Neural progenitor cell (in vitro differentiated cells): ENCODE data around the gene AFF2. TPM values are rescaled to one million over a fixed set of nuclear protein-coding genes. Genes with fewer than 3 reads are reported as not detected.

Experiments used
- DNase-seq: peaks from one replicate; pipeline ENCODE4 v3.0.0-alpha.2; 2016; ENCODE audit warnings: low spot score
- H2AFZ ChIP-seq: fragments of 200-600 bp; sonication (generic); replicated peaks from 2 replicates; pipeline ENCODE4 v1.6.1; 2016; ENCODE audit warnings: antibody characterized with exemption
- H3F3A ChIP-seq: fragments of 200-600 bp; sonication (generic); 2 replicates; pipeline ENCODE4 v1.6.1; 2016; ENCODE audit warnings: antibody characterized with exemption, low read depth
- H3K27ac ChIP-seq: fragments of 200-600 bp; sonication (generic); 2 replicates; pipeline ENCODE4 v1.5.1; 2016; ENCODE audit warnings: mild to moderate bottlenecking
- H3K27me3 ChIP-seq: fragments of 200-600 bp; sonication (generic); 2 replicates; pipeline ENCODE4 v1.6.1; 2016; ENCODE audit warnings: mild to moderate bottlenecking, moderate library complexity
- H3K36me3 ChIP-seq: fragments of 200-600 bp; sonication (generic); 2 replicates; pipeline ENCODE4 v1.5.1; 2016
- H3K4me1 ChIP-seq: fragments of 200-600 bp; sonication (generic); 2 replicates; pipeline ENCODE4 v1.6.1; 2016; ENCODE audit warnings: mixed run types
- H3K4me2 ChIP-seq: fragments of 200-600 bp; sonication (generic); 2 replicates; pipeline ENCODE4 v1.6.1; 2016
- H3K4me3 ChIP-seq: fragments of 200-600 bp; sonication (generic); 2 replicates; pipeline ENCODE4 v1.5.1; 2016
- H3K79me2 ChIP-seq: fragments of 200-600 bp; sonication (generic); 2 replicates; pipeline ENCODE4 v1.6.1; 2016; ENCODE audit warnings: low read depth
- H3K9ac ChIP-seq: fragments of 200-600 bp; sonication (generic); 2 replicates; pipeline ENCODE4 v1.6.1; 2016
- H3K9me3 ChIP-seq: fragments of 200-600 bp; sonication (generic); 2 replicates; pipeline ENCODE4 v1.5.1; 2016; ENCODE audit warnings: low read depth
- H4K20me1 ChIP-seq: fragments of 200-600 bp; sonication (generic); 2 replicates; pipeline ENCODE4 v1.6.1; 2016; ENCODE audit warnings: low read depth
- H3K27ac Mint-ChIP-seq: 3 replicates; pipeline ENCODE4 v1.8.0; 2021; ENCODE audit warnings: mixed read lengths
- H3K27me3 Mint-ChIP-seq: 2 replicates; pipeline ENCODE4 v1.8.0; 2022; ENCODE audit warnings: low read depth, mild to moderate bottlenecking, inconsistent platforms, moderate library complexity, mixed read lengths; ENCODE audit not compliant: insufficient read depth
- H3K36me3 Mint-ChIP-seq: 3 replicates; pipeline ENCODE4 v1.8.0; 2021; ENCODE audit warnings: mixed read lengths
- H3K4me1 Mint-ChIP-seq: 3 replicates; pipeline ENCODE4 v1.8.0; 2021; ENCODE audit warnings: mixed read lengths
- H3K4me3 Mint-ChIP-seq: 3 replicates; pipeline ENCODE4 v1.8.0; 2021; ENCODE audit warnings: mild to moderate bottlenecking, moderate library complexity, mixed read lengths
- H3K9me3 Mint-ChIP-seq: 3 replicates; pipeline ENCODE4 v1.8.0; 2020; ENCODE audit warnings: mixed read lengths
- EZH2 ChIP-seq: fragments of 200-600 bp; sonication (generic); IDR thresholded peaks from 2 replicates; pipeline ENCODE4 v1.6.1; 2017; ENCODE audit warnings: antibody characterized with exemption, mild to moderate bottlenecking, moderate library complexity
- EZH2phosphoT487 ChIP-seq: fragments of 200-600 bp; sonication (generic); IDR thresholded peaks from 2 replicates; pipeline ENCODE4 v1.6.1; 2017; ENCODE audit warnings: antibody characterized with exemption
- total RNA-seq: library from RNA; depleted of rRNA; stranded (reverse); fragments of >200 nt; gene quantifications from 2 replicates; pipeline ENCODE4 v1.2.3, GENCODE V29; 2015; ENCODE audit warnings: low replicate concordance
- TF ChIP-seq, protein P1 (sequence below): fragments of 200-600 bp; sonication (generic); IDR thresholded peaks from 2 replicates; pipeline ENCODE4 v1.5.1; 2017; ENCODE audit warnings: antibody characterized with exemption, mild to moderate bottlenecking

AFF2 gene
- total RNA-seq, 1 donor from 2014 or later = 13.5 TPM

- Histone ChIP-seq H3K27ac (no peak overlapping the region), H3K27me3 (no peaks in the 10 kb centered on the region), H2AFZ (no peak overlapping the region), H3K9me3 (no peaks in the 10 kb centered on the region), H3K4me1 (no peaks in the 10 kb centered on the region), H4K20me1 (no peaks in the 10 kb centered on the region), H3K79me2 (no peaks in the 10 kb centered on the region), H3K36me3 (no peaks in the 10 kb centered on the region), H3K9ac (no peak overlapping the region), H3K4me2 (no peak overlapping the region), H3F3A (no peaks in the 10 kb centered on the region), H3K4me3 (no peak overlapping the region)
- DNase-seq = no peak
- H3K27me3 Mint-ChIP-seq = no peaks in the 10 kb centered on the region
- H3K36me3 Mint-ChIP-seq = no peaks in the 10 kb centered on the region
- TF ChIP-seq EZH2phosphoT487 = no peak
- TF ChIP-seq, protein P1, sequence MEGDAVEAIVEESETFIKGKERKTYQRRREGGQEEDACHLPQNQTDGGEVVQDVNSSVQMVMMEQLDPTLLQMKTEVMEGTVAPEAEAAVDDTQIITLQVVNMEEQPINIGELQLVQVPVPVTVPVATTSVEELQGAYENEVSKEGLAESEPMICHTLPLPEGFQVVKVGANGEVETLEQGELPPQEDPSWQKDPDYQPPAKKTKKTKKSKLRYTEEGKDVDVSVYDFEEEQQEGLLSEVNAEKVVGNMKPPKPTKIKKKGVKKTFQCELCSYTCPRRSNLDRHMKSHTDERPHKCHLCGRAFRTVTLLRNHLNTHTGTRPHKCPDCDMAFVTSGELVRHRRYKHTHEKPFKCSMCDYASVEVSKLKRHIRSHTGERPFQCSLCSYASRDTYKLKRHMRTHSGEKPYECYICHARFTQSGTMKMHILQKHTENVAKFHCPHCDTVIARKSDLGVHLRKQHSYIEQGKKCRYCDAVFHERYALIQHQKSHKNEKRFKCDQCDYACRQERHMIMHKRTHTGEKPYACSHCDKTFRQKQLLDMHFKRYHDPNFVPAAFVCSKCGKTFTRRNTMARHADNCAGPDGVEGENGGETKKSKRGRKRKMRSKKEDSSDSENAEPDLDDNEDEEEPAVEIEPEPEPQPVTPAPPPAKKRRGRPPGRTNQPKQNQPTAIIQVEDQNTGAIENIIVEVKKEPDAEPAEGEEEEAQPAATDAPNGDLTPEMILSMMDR = no peak
- no peak for TF ChIP-seq EZH2
- H3K4me1 Mint-ChIP-seq = no peaks in the 10 kb centered on the region
- no peak overlapping the region for H3K27ac Mint-ChIP-seq
- H3K9me3 Mint-ChIP-seq = peaks cover 2% of the 10 kb centered on the region
- no peak overlapping the region for H3K4me3 Mint-ChIP-seq
Measured at GRCh38 chrX:148722966-148723365, 222.5 kb downstream of the AFF2 start.

DNA sequence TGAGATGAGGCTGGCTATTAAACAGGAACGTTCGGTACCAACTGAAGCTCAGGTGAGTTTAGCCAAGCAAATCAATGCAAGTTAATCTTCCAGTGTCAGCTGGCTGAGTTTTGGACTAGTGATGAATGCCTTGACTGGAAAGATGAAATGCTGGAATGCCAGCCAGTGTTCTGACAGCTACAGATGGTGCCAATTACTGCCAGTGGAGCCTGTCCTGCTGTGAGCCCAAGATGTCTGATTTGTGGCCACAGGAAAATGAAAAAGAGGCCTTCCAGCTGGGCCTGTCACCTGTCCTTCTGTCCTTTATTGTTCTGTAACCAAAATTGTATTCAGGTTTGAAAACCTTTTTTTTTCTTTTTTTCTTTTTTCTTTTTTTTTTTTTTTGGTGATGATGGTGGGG, 223.1 kb downstream of the AFF2 start:
- Mint-ChIP-seq H3K27me3 (no peaks in the 10 kb centered on the region), H3K36me3 (no peaks in the 10 kb centered on the region), H3K4me3 (no peak overlapping the region), H3K9me3 (peaks cover 2% of the 10 kb centered on the region), H3K27ac (no peak overlapping the region), H3K4me1 (no peaks in the 10 kb centered on the region)
- Histone ChIP-seq H3K4me3 (no peak overlapping the region), H3K36me3 (no peaks in the 10 kb centered on the region), H3K27ac (no peak overlapping the region), H3K27me3 (no peaks in the 10 kb centered on the region), H3K9ac (no peak overlapping the region), H2AFZ (no peak overlapping the region), H3K4me2 (no peak overlapping the region), H3K79me2 (no peaks in the 10 kb centered on the region), H3K9me3 (peaks cover under 1% of the 10 kb centered on the region), H4K20me1 (no peaks in the 10 kb centered on the region), H3K4me1 (no peaks in the 10 kb centered on the region), H3F3A (no peaks in the 10 kb centered on the region)
- no peak for DNase-seq
- TF ChIP-seq EZH2 (no peak), EZH2phosphoT487 (no peak)
- TF ChIP-seq, protein P1 = no peak

GRCh38 chrX:148728901-148729300, 228.5 kb downstream of the AFF2 start:
- Histone ChIP-seq H3K4me3 (no peak overlapping the region), H3K27me3 (no peaks in the 10 kb centered on the region), H3K4me2 (no peak overlapping the region), H4K20me1 (no peaks in the 10 kb centered on the region), H2AFZ (no peak overlapping the region), H3F3A (no peaks in the 10 kb centered on the region), H3K36me3 (no peaks in the 10 kb centered on the region), H3K4me1 (no peaks in the 10 kb centered on the region), H3K9me3 (peaks cover 6% of the 10 kb centered on the region), H3K79me2 (no peaks in the 10 kb centered on the region), H3K27ac (no peak overlapping the region), H3K9ac (no peak overlapping the region)
- H3K27me3 Mint-ChIP-seq = peaks cover 2% of the 10 kb centered on the region
- no peak for DNase-seq
- no peak for TF ChIP-seq EZH2
- no peak for TF ChIP-seq EZH2phosphoT487
- TF ChIP-seq, protein P1 = no peak
- H3K9me3 Mint-ChIP-seq = no peaks in the 10 kb centered on the region
- H3K27ac Mint-ChIP-seq = no peak overlapping the region
- no peaks in the 10 kb centered on the region for H3K4me1 Mint-ChIP-seq
- no peak overlapping the region for H3K4me3 Mint-ChIP-seq
- H3K36me3 Mint-ChIP-seq = no peaks in the 10 kb centered on the region

GRCh38 chrX:148732743-148733142, 232.3 kb downstream of the AFF2 start:
- no peaks in the 10 kb centered on the region for H3F3A ChIP-seq
- peaks cover 6% of the 10 kb centered on the region for H3K9me3 ChIP-seq
- H3K79me2 ChIP-seq = no peaks in the 10 kb centered on the region
- no peaks in the 10 kb centered on the region for H3K4me1 ChIP-seq
- TF ChIP-seq EZH2phosphoT487 (no peak), EZH2 (no peak)
- TF ChIP-seq, protein P1 = no peak
- Mint-ChIP-seq H3K4me3 (no peak overlapping the region), H3K27ac (no peak overlapping the region), H3K9me3 (peaks cover 4% of the 10 kb centered on the region), H3K27me3 (peaks cover 2% of the 10 kb centered on the region), H3K36me3 (no peaks in the 10 kb centered on the region), H3K4me1 (no peaks in the 10 kb centered on the region)
- no peaks in the 10 kb centered on the region for H3K36me3 ChIP-seq
- no peaks in the 10 kb centered on the region for H3K27me3 ChIP-seq
- H4K20me1 ChIP-seq = no peaks in the 10 kb centered on the region
- H3K4me2 ChIP-seq = no peak overlapping the region
- no peak overlapping the region for H2AFZ ChIP-seq
- H3K9ac ChIP-seq = no peak overlapping the region
- DNase-seq = no peak
- no peak overlapping the region for H3K4me3 ChIP-seq
- H3K27ac ChIP-seq = no peak overlapping the region
